Endothelial cell of umbilical vein (primary cell): Measurements from ENCODE around the gene ELK3. TPM values are rescaled to one million over a fixed set of nuclear protein-coding genes. Genes with fewer than 3 reads are reported as not detected.

Source experiments
- BruUV-seq: library from RNA; stranded (reverse); fragments of 400-500 nt; replicated peaks from 2 replicates; lab custom pipeline; 2021; lab: Mats Ljungman, UMichigan
- CTCF ChIA-PET: fragments of 300-600, 350-600 bp; sonication (Branson Sonifier 250); formaldehyde crosslinking; loops from one replicate; lab custom pipeline; 2021; ENCODE audit warnings: antibody characterized with exemption, inconsistent platforms; lab: Charles Lee
- POLR2A ChIA-PET: fragments of 300-600, 350-600 bp; sonication (Branson Sonifier 250); formaldehyde crosslinking; loops from one replicate; lab custom pipeline; 2021; ENCODE audit warnings: antibody characterized with exemption, inconsistent platforms; lab: Charles Lee
- DNase-seq: peaks from one replicate; pipeline ENCODE4 v3.0.0-alpha.2; 2011; ENCODE audit warnings: low read depth, low spot score
- FAIRE-seq: peaks from 2 replicates; lab custom pipeline; 2011; peaks lifted over from hg19 to GRCh38; lab: Jason Lieb, UNC
- H2AFZ ChIP-seq: 2 replicates; pipeline ENCODE4 v1.6.0; 2012; ENCODE audit warnings: low read depth, low read length, control low read depth, inconsistent platforms
- H3K27ac ChIP-seq: 2 replicates; pipeline ENCODE4 v1.5.1; 2011; ENCODE audit warnings: low read depth, mild to moderate bottlenecking, control low read depth, low read length, moderate library complexity; ENCODE audit not compliant: insufficient read depth
- H3K27me3 ChIP-seq, 2 experiments: 2 replicates each; pipeline versions ENCODE4 v1.6.0 to v1.6.1; 2011; ENCODE audit warnings: low read length in 2 of 2, mixed read lengths in 1 of 2; ENCODE audit not compliant: control insufficient read depth in 2 of 2, insufficient read depth in 2 of 2
- H3K36me3 ChIP-seq, 2 experiments: 2 replicates in 1 of 2; 3 replicates in 1 of 2; pipeline ENCODE4 v1.5.1; 2011; ENCODE audit warnings: low read length in 2 of 2, mild to moderate bottlenecking in 1 of 2, moderate library complexity in 1 of 2; ENCODE audit not compliant: control insufficient read depth in 2 of 2, insufficient read depth in 2 of 2; ENCODE audit errors: extremely low read depth in 1 of 2
- H3K4me1 ChIP-seq: 3 replicates; pipeline ENCODE4 v1.5.1; 2011; ENCODE audit warnings: mild to moderate bottlenecking, low read length; ENCODE audit not compliant: control insufficient read depth, insufficient read depth; ENCODE audit errors: extremely low read depth
- H3K4me2 ChIP-seq: 2 replicates; pipeline ENCODE4 v1.6.1; 2011; ENCODE audit warnings: low read length, control low read depth, mixed read lengths; ENCODE audit not compliant: insufficient read depth
- H3K4me3 ChIP-seq, 3 experiments: fragments of 200-600 bp in 1 of 3; sonication (generic), shearing (Covaris generic) in 1 of 3; replicated peaks in 1 of 3; 2 replicates each; pipeline ENCODE4 v1.5.1; 2011 to 2016; ENCODE audit warnings: control low read depth in 3 of 3, low read length in 3 of 3, mild to moderate bottlenecking in 2 of 3, inconsistent platforms in 1 of 3, low read depth in 1 of 3, moderate library complexity in 1 of 3; ENCODE audit not compliant: insufficient read depth in 1 of 3
- H3K79me2 ChIP-seq: 2 replicates; pipeline ENCODE4 v1.6.0; 2012; ENCODE audit warnings: low read length, inconsistent platforms; ENCODE audit not compliant: control insufficient read depth, insufficient read depth
- H3K9ac ChIP-seq: replicated peaks from 2 replicates; pipeline ENCODE3; 2011; ENCODE audit warnings: low read length, control low read depth; ENCODE audit not compliant: insufficient read depth; ENCODE audit errors: extremely low read depth
- H3K9me1 ChIP-seq: replicated peaks from 3 replicates; pipeline ENCODE4 v1.6.0; 2011; ENCODE audit warnings: mild to moderate bottlenecking, low read length; ENCODE audit not compliant: control insufficient read depth, insufficient read depth; ENCODE audit errors: extremely low read depth
- H3K9me3 ChIP-seq: replicated peaks from 2 replicates; pipeline ENCODE4 v1.5.1; 2012; ENCODE audit warnings: low read length, inconsistent platforms; ENCODE audit not compliant: control insufficient read depth, insufficient read depth
- H4K20me1 ChIP-seq: replicated peaks from 2 replicates; pipeline ENCODE3; 2011; ENCODE audit warnings: mild to moderate bottlenecking, low read length; ENCODE audit not compliant: control insufficient read depth, insufficient read depth; ENCODE audit errors: extremely low read depth
- CTCF ChIP-seq, 2 donors: IDR thresholded peaks; 1 replicate in 1 of 2; 2 replicates in 1 of 2; pipeline ENCODE4 v1.5.1; 2011; ENCODE audit warnings: low read length in 2 of 2, mild to moderate bottlenecking in 2 of 2, moderate library complexity in 2 of 2, control low read depth in 1 of 2, inconsistent platforms in 1 of 2, low read depth in 1 of 2; ENCODE audit not compliant: insufficient read depth in 1 of 2; ENCODE audit errors: extremely low read depth in 1 of 2
- POLR2A ChIP-seq: IDR thresholded peaks from 2 replicates; pipeline ENCODE4 v1.6.1; 2012; ENCODE audit warnings: low read depth, mild to moderate bottlenecking, control low read depth, low read length
- POLR2AphosphoS5 ChIP-seq: IDR thresholded peaks from 2 replicates; pipeline ENCODE4 v1.6.1; 2012; ENCODE audit warnings: low read depth, mild to moderate bottlenecking, control low read depth, low read length, moderate library complexity; ENCODE audit not compliant: insufficient read depth
- dilution Hi-C: fragments of 300-500 bp; cut with MboI; formaldehyde crosslinking; loops from one replicate; pipeline ENCODE4 v1.15.0; 2019; ENCODE audit warnings: low sequenced_read_pairs; ENCODE audit not compliant: extremely low pct_ligation_motif_present
- intact Hi-C: fragments of 100-400 bp; cut with micrococcal nuclease; formaldehyde crosslinking; loops from one replicate; pipeline ENCODE4 v1.10.0; 2022
- polyA plus RNA-seq, 4 experiments: library from polyadenylated mRNA; depleted of rRNA in 3 of 4; stranded (reverse) in 3 of 4; unstranded in 1 of 4; fragments of >200 nt; gene quantifications; 2 replicates each; pipeline versions ENCODE4 v1.2.1 to v1.2.3, GENCODE V29; 2011 to 2012; ENCODE audit warnings: missing spikeins in 1 of 4
- total RNA-seq: library from RNA; stranded (reverse); gene quantifications from 2 replicates; pipeline ENCODE4 v1.2.3, GENCODE V29; 2021

Gene ELK3
- total and polyA plus RNA-seq, 2 donors (not counting 3 experiments of a cell fraction or from before 2014, with no cell fraction given): 64.8 to 132 TPM

DNA sequence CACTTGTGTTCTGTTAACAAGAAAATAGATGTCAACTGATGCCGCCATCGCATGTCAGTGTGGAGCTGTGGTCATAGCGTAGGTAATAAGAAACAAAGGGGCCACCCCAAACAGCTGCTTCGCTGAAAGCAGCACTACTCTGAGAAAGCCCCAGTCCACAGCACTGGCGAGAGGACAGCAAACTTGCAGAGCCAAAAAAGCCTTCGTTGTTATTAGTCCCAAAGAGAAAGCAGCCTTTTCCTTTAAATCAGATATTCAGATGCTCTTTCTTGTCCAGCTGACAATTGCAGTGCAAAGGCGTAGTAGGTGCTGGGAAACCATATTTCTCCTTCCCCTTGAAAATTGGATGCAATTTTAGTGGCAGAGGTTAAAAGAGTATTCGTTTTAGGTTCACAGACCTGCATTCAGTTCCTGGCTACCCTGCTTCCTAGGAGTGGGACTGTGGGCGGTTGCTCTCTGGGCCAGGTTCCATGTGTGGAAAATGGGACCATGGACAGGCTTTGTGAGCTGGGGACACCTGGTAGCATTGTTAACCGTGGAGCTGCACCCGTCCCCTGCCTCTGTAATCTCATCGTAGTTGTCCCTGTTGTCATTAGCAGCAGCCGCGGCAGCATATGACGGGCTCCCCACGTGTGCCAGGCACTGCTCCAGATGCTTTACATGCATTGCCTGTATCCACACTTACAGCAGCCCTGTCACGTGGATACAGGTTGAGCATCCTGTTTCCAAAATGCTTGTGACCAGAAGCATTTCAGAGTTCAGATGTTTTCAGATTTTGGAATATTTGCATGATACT, 54.2 kb downstream of the ELK3 start:
- H3K4me1 ChIP-seq: peaks cover 29% of the 10 kb centered on the region
- H3K36me3 ChIP-seq: peaks cover 16 to 58% of the 10 kb centered on the region in 2 experiments
- no peak overlapping the region for H3K9ac ChIP-seq
- FAIRE-seq (no peak), DNase-seq (no peak)
- POLR2A ChIA-PET: no interaction called here
- H3K27ac ChIP-seq: no peak overlapping the region
- H3K27me3 ChIP-seq: no peaks in the 10 kb centered on the region
- peak; percentile 29 for TF ChIP-seq POLR2A
- TF ChIP-seq POLR2AphosphoS5: peak; percentile 27
- no peak for TF ChIP-seq CTCF (IDR thresholded peaks at IDR 0.05; ENCODE audit: extremely low read depth in 1 of 2, insufficient read depth in 1 of 2, low read depth in 1 of 2, low read length in 2 of 2)
- CTCF ChIA-PET: interaction anchor here (1.4 kb wide), 2 partner anchors 14 to 33 kb away, joined by 3 to 5 read pairs; no protein-coding TSS in a partner anchor
- H3K9me1 ChIP-seq: no peaks in the 10 kb centered on the region
- no peak overlapping the region for H3K4me3 ChIP-seq
- no peak overlapping the region for H3K4me2 ChIP-seq
- peaks cover 8% of the 10 kb centered on the region for H4K20me1 ChIP-seq
- dilution Hi-C loops (no loop called here), intact Hi-C loops (no loop called here)
- H3K79me2 ChIP-seq: peaks cover 99% of the 10 kb centered on the region
- no peaks in the 10 kb centered on the region for H3K9me3 ChIP-seq
- H2AFZ ChIP-seq: no peak overlapping the region
- no TSS peak for BruUV-seq
